Activated CD4-positive, alpha-beta T cell treated with anti-CD3 and anti-CD28 coated beads for 24 hours (primary cell): ENCODE results near the gene CELSR3.

Experiments
- DNase-seq, 2 donors: peaks; one replicate each; pipeline ENCODE4 v3.0.0-alpha.2; 2020; ENCODE audit warnings: low read depth in 2 of 2

CELSR3 gene

DNA sequence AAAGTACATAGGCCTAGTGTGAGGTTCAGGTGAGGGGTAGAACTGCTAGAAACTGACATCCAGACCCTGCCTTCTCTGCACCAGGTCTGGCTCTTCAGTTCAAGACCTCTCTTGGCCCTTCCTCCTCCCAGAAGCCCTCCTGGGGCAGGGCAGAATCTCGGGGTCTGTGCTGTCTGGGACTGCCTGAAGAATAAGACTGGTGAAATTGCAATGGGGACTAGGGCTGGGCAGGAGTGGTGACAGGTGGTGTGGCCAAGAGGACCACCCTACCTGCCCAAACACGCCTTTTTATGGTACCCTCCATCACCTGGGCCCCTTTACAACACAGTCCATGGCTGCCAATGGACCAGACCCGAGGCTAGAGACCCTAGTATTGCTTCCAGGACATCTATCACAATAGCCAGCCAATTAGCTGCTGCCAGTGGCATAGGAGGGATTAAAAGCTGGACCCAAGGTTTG lies 24.6 kb upstream of the CELSR3 start:
- no peak for DNase-seq

DNA sequence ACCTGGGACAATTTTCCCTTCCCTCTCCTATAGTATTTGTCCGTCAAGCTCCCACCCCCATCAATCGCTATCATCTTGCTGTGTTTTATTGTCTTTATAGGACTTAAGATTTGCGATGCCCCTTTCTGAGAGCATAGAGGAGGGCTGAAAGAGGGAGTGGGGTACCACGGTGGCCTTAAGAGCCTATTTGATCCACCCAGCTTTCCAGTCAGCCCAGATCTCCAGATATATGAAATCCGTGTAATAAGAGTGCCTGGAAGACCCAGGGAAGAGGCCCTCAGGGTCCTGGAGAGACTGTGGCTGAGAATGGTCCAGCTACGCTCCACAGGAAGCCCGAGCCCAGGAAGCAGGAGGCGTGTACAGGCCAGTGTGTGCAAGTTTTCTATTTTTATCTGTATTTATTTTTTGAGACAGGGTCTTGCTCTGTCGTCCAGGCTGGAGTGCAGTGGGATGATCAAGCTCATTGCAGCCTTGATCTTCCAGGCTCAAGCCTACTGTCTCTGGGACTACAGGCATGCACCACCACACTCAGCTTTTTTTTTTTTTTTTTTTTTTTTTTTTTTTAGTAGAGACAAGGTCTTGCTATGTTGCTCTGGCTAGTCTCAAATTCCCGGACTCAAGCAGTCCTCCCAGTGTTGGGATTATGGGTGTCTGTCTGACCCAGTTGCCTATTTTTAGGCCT lies 24.0 kb upstream of the CELSR3 start:
- DNase-seq: no peak

DNA sequence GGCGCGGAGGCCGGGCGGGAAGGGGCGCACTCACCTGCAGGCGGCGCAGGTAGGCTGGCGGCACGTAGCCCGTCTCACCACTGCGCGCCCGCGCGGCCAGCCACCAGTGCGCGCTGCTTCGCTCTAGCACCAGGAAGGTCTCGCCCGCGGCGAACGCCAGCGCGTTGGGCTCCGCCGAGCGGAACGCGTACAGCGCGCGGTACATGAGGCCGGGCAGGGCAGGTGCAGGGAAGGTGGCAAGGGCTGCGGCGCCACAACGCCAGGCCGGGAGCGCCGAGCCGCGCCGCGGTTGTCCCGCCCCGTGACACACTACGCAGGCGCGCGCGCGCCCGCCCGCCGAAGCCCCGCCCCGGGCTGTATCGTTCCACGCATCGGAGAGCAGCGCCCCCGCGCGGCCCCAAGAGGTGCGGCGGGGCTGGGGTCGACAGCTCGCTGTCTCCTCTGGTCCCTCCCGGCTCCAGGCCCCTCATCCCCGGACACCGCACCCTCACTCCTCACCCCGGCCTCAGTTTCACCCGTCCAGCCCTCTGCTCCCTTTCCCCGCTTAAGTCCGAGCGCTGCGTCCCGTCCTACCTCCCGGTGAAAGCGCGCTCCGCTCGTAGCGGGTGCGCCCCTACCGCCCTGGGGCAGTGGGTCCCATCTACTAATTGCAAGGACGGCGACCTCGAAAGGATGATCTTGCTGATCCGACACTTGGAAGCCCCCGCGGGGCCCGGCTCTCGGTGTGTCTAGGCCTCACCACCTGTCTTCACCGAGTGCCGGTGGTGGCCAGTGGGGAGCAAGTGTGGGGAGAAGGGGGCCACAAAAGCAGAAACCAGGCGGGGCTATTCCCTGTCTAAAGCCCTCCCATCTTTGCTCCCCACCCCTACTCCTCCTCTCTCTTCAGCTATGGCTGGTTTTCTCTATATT lies 23.2 kb upstream of the CELSR3 start, which contains the start of gene NCKIPSD:
TSS of gene NCKIPSD (minus strand) at position 313 of the 909 bp plus-strand sequence. CDS start at position 205, 108 bp downstream.
- DNase-seq: peak; percentile 89 to 91

DNA sequence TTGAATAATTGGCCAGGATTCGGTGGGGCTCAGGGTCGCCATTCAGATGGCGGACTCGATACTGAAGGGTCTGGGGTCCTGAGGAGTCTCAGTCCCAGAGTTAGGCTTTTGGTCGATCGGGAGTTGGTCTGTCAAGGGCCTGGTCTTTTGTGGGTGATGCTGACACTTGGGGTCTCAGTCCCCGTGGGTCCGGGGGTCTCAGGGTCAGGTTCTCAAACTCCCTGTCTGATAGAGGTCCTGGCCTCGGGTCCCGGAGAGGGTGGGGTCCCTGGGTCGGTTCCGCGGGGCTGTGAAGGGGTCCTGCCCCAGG lies 22.6 kb upstream of the CELSR3 start:
- DNase-seq: no peak

DNA sequence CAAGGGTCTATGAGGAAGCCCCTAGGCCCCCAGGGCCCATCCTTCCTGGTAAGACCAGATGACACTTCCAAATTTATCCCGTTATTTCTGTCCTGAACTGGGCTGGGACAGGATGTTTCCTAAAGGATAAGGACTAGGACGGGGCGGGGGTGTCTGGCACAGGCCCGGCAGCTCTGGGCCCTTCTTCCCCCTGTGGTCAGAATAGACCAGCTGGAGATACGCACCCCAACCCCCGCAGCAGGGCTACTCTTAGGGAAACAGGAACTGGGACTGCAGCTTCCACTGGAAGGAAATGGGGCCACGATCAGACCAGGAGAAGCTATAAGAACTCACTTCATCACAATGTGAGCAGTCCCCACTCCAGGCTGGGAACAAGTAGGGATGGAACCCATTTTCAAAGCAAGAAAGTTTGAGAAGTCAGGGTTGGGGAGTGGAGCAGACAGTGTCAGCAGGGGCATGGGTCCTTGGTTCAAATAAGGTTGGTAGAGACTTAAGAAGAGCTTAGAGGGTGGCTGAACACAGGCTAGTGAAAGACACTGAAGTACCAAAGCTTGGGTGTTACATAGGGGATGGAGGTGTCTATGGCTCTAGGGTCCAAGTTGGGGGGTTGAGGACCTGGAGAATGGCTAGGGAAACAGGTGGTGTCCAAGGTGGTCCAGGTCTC lies 21.9 kb upstream of the CELSR3 start:
- DNase-seq: no peak

DNA sequence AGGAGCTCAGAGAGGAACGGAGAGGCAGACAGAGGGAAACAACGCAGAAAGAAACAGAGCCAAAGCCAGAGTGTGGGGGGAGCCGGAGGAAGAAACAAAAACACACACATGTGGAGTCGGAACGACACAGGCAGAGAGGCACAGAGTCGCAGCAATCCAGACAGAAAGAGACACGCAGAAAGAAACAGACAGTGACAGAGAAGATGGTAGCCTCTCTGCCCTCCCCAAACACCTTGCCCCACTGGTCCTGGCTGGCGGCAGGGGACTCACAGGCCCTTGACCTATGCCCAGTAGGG lies 21.3 kb upstream of the CELSR3 start:
- no peak for DNase-seq

DNA sequence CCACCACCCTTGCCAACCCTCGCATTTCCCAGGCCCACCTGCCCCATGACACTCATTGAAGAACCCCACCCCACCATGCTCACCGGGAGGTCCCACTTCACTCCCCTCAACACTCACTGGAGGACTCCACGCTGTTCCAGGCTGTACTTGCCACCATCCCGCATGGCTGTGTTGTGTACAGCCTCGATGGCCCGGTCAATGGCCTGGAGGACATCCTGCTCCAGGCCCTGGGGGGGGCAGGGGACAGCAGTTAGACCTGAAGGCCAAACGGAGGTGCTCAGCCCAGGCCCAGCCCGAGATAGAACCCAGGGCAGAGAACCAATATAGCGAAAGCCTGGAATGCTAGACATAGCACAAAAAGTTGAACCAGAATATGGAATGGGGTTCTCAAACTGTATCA lies 20.1 kb upstream of the CELSR3 start:
- no peak for DNase-seq

DNA sequence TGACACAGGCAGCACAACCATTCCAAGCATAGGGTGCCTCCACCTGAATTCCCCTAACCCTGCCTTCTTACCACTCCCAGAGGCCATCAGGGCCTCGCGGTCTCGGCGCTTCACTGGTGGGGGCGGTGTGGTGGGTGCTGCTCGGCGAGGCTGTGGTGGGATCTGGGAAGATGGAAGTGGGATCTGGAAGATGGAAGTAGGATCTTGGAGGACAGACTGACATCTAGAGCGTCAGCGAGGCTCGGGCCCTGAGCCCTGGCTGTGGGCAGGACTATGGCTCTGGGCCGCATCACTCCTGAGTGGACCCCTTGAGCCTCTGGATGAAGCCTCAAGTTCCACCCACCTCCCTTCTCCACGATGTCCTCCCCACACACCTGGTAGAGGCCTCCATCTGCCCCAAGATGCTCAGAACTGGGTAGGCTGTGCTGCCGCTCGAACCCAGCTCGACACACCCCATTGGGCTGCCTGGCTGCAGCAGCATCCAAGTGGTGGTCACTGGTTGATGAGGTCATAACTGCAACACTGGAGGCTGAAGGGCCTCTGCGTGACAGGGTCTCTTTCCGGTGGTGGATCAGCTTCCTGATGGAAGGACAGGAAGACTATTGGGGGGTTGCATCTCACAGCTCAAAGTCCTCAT lies 19.4 kb upstream of the CELSR3 start:
- DNase-seq: no peak

DNA sequence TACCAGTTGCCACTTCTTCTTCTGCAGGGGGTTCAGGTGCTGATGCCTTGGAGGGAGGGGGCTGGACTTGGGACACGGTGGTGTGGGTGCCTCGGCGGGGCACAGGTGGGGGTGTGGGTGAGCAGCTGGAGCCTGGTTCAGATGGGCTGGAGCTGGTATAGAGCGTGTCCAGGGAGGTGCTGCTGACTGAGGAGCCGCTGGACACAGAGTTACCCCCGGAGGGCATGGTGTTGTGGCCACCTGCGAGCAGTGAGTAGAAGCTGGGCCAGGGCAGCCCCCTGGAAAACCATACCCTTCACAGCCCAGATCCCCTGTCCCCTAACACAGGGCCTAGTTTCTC lies 18.8 kb upstream of the CELSR3 start:
- no peak for DNase-seq

DNA sequence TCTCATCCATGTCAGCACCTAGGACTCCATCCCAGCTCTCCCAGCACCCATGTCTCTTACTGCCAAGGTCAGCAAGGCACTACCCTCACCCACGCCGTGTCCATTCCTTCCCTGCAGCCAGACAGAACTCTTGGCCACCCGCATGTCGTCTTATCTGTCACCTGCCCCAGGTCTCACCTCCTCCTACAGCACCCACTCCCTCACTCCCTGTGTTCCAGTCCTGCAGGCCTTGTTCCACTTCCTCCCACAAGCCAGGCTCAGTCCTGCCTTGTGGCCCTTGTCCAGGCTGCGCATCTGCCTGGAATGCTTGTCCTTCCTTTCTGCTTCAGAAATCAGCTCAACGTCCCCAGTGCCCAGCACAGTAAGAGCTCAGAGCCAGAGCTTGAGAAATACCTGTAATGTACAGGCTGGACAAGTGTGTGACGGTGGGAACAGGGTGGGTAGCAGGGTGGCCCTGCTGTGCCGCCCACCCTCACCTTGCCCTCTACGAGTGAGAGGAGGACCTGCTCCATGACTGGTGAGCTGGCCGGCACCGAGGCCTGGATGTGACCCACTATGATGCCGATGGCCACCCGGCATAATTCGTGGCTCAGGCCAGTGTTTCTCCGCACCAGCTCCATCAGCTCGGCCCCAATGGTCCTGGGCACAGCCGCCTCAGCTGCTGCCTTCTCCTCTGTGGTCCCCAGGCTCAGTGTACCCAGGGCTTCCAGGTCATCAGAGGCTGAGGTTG lies 18.3 kb upstream of the CELSR3 start:
- no peak for DNase-seq

DNA sequence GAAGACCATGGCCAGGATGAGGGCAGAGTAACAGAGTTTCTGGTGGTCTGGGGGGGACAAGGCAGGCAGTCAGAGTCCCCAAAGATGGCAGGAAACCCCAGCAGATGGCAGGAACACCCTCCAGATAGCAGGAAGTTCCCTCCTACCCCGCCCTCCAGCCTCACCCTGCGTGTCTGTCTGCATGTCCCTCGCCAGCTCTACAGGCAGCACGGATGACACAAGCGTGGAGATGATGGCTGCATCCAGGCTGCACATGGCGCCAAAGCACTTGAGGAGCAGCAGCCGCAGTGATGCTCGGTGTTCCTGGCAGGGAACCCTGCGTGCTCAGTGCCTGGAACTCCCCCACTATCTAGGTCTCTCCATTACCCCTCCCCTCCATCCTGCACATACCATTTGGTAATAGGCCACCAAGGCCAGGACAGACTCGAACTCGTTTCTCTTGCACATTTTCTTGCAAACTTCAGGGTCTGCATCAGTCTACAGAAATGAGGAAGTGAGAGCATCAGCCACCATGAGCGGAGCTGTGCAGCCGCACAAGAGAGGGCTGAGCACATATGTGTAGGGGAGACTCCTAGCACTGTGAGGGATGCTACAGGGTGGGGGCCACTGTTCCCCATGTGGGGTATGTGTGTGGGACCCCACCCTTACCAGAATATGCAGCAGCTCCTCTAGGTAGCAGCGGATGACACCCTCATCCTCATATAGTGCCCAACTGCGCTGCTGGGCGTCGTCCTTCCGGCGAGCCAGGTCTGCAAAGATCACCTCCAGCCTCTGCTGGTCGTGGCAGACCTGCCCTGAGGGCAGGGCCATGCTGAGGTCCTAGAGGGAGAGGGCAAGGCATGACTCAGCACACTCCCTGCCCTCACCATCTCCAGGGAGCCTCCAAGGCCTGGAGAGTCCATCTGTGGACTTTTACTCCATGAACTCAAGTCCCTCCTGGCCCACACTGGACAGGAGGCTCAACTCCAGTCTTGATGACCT lies 17.0 kb upstream of the CELSR3 start:
- DNase-seq: no peak

DNA sequence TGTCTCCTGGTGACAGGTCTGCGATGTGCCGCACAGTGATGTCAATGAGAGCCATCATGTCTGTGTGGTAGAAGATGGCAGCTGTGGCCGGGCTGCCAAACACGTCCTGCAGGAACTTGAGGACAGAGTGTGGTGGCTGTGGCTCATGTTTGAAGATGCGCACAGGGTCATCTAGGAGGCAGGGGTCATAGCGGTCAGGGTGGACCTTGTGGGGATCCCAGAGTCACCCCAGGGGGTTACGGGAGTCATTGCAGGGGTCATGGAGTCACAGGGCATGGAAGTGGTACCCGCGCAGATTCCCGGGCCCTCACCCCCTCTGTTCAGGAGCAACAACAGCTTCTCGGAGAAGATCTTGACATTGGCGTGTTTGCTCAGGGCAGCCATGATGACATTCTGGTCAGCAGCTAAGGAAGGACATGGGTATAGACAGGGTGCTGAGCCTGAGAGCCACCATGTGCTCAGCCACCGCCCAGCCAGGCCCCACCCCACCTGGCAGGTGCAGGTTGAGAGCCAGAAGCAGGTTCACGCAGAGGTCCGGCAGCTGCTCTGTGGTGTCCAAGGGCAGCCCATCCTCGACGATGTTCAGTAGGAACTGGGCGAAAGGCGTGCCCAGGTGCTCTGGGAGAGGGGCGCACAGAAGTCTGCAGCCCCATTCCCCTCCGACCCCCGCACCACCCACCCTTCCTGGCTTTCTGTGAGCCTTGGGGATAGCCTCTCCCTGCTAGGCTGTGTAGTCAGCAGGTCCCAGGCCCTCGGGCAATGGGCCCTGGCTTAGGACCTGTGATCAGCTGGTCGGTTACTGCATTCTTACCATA lies 16.1 kb upstream of the CELSR3 start:
- DNase-seq: no peak

DNA sequence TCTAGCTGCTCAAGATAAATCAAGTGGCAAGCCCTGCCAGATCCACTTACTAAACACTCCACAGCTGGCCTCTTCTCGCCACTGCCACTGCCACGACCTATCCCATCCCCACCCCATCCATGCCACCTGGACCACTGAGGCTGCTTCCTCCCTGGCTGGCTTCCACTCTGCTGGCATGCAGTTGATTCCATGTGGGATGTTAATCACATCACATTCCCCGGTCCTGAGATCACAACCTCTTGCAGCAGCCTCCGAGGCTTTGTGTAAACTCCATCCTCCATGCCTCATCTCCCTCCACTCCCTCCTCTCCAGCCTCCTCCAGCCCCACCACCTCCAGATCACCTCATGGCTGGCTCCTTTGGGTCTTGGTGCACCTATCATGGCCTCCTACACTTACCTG lies 15.4 kb upstream of the CELSR3 start:
- DNase-seq: no peak

DNA sequence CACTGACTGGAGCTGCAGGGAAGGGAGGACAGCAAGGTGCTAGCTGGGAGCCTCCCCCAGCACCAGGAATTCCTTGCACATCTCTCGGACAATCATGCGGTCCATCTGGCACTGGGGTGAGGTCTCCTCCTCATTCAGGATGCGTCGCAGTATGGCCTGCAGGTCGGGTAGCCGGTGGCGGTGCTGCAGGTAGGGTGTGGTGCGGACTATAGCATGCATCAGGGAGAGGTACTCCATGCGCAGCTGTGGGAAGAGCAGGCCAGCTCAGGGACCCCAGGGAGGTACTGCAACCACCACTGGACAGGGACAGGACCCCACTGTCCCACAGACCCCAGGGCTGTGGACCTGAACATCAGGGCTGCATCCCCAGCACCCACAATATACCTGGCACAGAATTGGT lies 11.8 kb upstream of the CELSR3 start:
- DNase-seq: no peak

DNA sequence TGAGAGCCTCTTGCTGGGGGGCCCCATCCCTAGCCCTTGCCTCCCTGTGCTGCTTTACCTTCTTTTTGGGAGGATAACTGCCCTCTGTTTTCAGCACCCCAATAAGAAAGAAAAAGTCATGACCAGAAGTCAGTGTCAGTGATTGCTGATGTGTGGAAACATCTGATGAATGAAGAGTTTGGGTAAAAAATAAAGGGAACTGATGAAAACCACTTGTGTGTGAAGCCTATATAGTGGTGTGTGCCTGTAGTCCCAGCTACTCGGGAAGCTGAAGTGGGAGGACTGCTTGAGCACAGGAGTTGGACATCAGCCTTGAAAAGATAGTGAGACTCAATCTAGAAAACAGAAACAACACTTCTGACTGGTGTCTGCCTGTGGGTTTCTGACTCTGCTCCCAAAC lies 9.8 kb upstream of the CELSR3 start:
- no peak for DNase-seq

DNA sequence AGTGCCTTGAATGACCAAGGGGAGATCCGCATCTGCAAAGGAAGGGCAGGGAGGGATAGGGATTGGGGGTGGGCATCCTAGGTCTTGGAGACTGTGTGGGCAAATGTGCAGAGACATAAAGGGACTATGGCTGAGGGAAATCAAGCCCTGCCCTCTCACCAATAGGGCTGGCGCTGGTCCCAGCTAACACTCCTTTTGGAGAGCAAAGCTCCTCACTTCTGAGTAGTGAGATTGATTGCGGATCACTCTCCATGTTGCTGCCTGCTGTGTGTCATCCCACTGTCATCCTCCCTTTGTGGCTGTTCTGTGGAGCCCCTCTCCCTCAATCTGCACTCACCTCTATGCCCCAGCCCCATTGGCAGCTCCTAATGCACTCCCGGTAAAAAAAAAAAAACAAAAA lies 2.2 kb upstream of the CELSR3 start:
- no peak for DNase-seq

DNA sequence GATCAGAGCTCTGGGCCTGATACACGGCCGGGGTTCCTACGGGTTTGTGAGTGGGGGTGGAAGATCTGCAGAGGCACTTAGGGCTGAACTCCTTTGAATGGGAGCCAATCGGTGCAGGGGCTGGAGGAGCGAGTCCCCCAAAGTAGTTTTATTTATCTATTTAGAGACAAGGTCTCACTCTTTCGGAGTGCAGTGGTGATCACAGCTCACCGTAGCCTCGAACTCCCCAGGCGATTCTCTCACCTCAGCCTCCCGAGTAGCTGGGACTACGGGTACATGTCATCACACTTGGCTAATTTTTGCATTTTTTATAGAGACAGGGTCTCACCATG lies 1.6 kb upstream of the CELSR3 start:
- DNase-seq: no peak

DNA sequence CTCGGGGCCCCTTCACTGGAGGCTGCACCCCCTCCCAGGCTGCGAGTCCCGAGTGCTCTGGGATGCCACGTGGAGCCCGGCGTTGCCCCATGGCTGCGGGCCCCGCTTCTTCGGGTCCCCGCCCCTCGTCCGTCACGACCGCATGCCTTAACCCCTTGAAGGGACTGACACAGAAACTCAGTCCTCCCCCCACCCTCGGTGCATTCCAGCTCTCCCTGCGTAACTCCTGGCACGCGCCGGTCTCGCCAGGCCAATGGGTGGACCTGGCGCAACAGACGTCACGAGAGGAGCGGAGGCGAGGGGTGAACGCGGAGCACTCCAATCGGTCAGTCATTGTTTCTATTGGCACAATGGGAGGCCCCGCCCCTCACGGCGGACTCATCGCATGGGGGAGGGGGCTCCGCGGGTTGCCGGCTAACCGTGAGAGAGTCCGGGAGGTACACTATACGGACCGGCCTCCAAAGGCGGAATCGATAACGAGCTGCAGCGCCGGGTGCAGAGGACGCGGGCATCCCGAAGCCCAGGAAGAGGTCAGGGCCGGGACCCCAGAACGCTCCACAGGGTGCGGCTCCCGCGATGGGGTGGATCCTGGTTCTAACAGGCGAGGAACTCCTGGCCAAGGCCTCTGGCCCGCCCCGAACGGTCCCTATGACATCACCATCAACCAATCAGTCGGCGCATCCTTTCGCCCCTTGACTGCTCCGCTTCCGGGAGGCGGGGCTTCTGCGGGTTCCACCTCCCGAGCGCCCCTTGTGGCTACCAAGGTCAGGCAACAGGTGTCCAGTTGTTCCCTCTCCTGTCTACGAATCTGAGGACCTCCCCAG lies 1.0 kb upstream of the CELSR3 start:
- peak; percentile 70 to 92 for DNase-seq

DNA sequence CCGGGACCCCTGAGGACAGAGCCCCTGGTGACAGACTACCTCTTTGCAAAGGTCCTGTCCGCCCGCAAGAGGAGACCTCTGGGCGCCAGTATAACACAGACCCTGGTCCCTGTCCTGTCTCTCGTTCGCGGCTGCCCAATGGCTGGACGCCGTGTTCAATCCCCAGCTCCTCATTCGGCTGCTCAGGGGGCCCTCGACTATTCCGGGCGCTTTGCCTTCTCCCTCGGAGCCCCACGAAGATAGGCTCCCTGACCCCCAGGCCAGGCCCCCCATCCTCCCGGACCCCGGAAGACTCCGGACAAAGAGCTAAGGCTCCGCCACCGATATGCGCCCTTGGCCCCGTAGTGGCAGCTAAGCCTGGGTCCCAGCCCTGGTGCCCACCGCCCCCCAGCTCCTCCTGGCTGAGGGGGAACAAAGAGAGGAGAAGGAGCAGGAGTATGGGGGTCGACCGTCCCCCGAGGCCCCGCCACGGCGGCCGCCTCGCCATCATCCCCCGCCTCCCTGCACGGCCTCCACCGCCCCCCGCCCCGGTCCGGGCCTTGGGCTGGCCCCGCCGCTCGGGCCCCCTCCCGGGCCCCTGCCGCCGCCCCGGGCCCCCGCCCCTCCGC lies 437 bp downstream of the CELSR3 start:
- DNase-seq: no peak
